Adrenal gland (tissue), 12 donors: Measurements from ENCODE around the gene FZD7. TPM values are rescaled to one million over a fixed set of nuclear protein-coding genes. Genes with fewer than 3 reads are reported as not detected.

Experiments used
- DNase-seq, 7 donors: peaks; one replicate each; pipeline ENCODE4 v3.0.0-alpha.2; 2019 to 2020
- H3K27ac ChIP-seq, 5 donors: fragments of 200-600 bp; sonication (generic) in 4 of 5; 1 replicate in 3 of 5; 2 replicates in 2 of 5; pipeline versions ENCODE4 v1.5.1 to v1.8.0; 2016 to 2020; ENCODE audit warnings: mild to moderate bottlenecking in 1 of 5
- H3K27me3 ChIP-seq: fragments of 200-600 bp; 2 replicates; pipeline ENCODE4 v1.8.0; 2021
- H3K36me3 ChIP-seq, 2 donors: fragments of 200-600 bp; replicated peaks in 1 of 2; 1 replicate in 1 of 2; 2 replicates in 1 of 2; pipeline versions ENCODE4 v1.5.1 to v1.8.0; 2018 to 2022
- H3K4me1 ChIP-seq, 2 donors: fragments of 200-600 bp; replicated peaks in 1 of 2; 1 replicate in 1 of 2; 2 replicates in 1 of 2; pipeline versions ENCODE4 v1.5.1 to v1.8.0; 2018 to 2021
- H3K4me3 ChIP-seq, 4 donors: fragments of 200-600 bp; sonication (generic) in 3 of 4; one replicate each; pipeline ENCODE4 v1.5.1; 2016 to 2018
- H3K9me3 ChIP-seq, 3 donors: fragments of 200-600 bp; sonication (generic) in 1 of 3; replicated peaks in 1 of 3; 1 replicate in 2 of 3; 2 replicates in 1 of 3; pipeline versions ENCODE4 v1.5.1 to v1.8.0; 2016 to 2021
- POLR2A ChIP-seq, 2 donors: fragments of 450-650 bp; IDR thresholded peaks; one replicate each; pipeline ENCODE4 v1.6.1; 2017; ENCODE audit warnings: antibody characterized with exemption in 2 of 2, mild to moderate bottlenecking in 2 of 2, moderate library complexity in 1 of 2
- WGBS, 4 donors: extraction: QIAGEN DNeasy Blood & Tissue Kit in 2 of 4; methylation state at CpG; one replicate each; pipeline versions ENCODE4 v1.1.5 to v1.1.7; 2013 to 2017; 5-methylcytosine and 5-hydroxymethylcytosine counted together
- intact Hi-C, 2 donors: fragments of 100-400 bp; cut with DNase I; formaldehyde crosslinking; loops; one replicate each; pipeline versions ENCODE4 v1.14.1 to v1.15.0; 2022 to 2023
- polyA plus RNA-seq, 3 donors: library from polyadenylated mRNA; stranded (reverse); fragments of 200-250 nt in 2 of 3; fragments of 350-450 nt in 1 of 3; fragmentation: Illumina TruSeq in 1 of 3; extraction: RNeasy Lipid Tissue Mini Kit (QIAGEN cat#74804) in 1 of 3; gene quantifications; one replicate each; pipeline ENCODE4 v1.2.3, GENCODE V29; 2013 to 2014
- total RNA-seq, 9 donors: library from RNA; depleted of rRNA in 4 of 9; stranded (reverse); fragments of >200 nt in 4 of 9; fragments of 120-200 nt in 1 of 9; fragmentation: NEBNext Ultra II Directional in 1 of 9; extraction: Animal tissue kit (Norgen Biotek cat#: 25700) in 1 of 9; gene quantifications; one replicate each; pipeline versions ENCODE4 v1.1.0 to v1.2.4, GENCODE V29; 2013 to 2023
- TF ChIP-seq, protein P1 (sequence below), 6 experiments: fragments of 450-650 bp in 4 of 6; fragments of 200-600 bp in 2 of 6; sonication (generic) in 1 of 6; IDR thresholded peaks; 1 replicate in 5 of 6; 2 replicates in 1 of 6; pipeline versions ENCODE4 v1.5.1 to v1.8.0; 2016 to 2021; ENCODE audit warnings: antibody characterized with exemption in 6 of 6, mild to moderate bottlenecking in 2 of 6, moderate library complexity in 1 of 6
- donor health status: healthy with polysubstance abuse.
- donor health status: Bipolar disorder and iron deficiency.
- donor health status: DM: yes; HTN: yes; CAD: no.
- donor health status: DM: no; HTN: no; CAD: no.
- donor health status: DM: no; HTN: no; CAD: no.
- donor health status: DM: yes; HTN: yes; CAD: no.

Gene FZD7
- total and polyA plus RNA-seq, 12 donors, result 1.2 to 7.1 (median 3.0) TPM

DNA sequence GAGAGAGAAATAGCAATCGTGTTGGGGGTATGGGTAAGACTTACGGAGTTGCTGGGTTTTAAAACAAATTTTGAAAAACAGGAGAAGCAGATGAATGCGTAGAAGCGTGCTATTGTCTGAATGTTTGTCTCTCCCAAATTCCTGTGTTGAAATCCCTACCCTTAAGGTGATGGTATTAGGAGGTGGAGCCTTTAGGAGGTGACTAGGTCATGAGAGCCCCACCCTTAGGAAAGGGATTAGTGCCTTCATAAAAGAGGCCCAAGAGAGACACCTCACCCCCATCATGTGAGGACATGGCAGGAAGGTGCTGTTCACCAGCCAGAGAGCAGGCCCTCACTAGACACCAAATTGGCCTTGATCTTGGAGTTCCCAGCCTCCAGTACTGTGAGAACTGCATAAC, 40.7 kb upstream of the FZD7 start:
- no peak for TF ChIP-seq POLR2A (IDR thresholded peaks at IDR 0.05)
- TF ChIP-seq, protein P1, sequence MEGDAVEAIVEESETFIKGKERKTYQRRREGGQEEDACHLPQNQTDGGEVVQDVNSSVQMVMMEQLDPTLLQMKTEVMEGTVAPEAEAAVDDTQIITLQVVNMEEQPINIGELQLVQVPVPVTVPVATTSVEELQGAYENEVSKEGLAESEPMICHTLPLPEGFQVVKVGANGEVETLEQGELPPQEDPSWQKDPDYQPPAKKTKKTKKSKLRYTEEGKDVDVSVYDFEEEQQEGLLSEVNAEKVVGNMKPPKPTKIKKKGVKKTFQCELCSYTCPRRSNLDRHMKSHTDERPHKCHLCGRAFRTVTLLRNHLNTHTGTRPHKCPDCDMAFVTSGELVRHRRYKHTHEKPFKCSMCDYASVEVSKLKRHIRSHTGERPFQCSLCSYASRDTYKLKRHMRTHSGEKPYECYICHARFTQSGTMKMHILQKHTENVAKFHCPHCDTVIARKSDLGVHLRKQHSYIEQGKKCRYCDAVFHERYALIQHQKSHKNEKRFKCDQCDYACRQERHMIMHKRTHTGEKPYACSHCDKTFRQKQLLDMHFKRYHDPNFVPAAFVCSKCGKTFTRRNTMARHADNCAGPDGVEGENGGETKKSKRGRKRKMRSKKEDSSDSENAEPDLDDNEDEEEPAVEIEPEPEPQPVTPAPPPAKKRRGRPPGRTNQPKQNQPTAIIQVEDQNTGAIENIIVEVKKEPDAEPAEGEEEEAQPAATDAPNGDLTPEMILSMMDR (IDR thresholded peaks at IDR 0.05), result no peak
- H3K27me3 ChIP-seq, result no peaks in the 10 kb centered on the region
- WGBS, 4 donors, result 84 to 98% (median 92%) methylated on average over 4 of the region's 4 CpGs
- H3K4me1 ChIP-seq, result no peaks in the 10 kb centered on the region
- H3K27ac ChIP-seq, result no peak overlapping the region
- no peaks in the 10 kb centered on the region for H3K36me3 ChIP-seq
- no peak overlapping the region for H3K4me3 ChIP-seq
- intact Hi-C loops, result no loop called here
- H3K9me3 ChIP-seq, result no peaks in the 10 kb centered on the region
- DNase-seq, result no peak

DNA sequence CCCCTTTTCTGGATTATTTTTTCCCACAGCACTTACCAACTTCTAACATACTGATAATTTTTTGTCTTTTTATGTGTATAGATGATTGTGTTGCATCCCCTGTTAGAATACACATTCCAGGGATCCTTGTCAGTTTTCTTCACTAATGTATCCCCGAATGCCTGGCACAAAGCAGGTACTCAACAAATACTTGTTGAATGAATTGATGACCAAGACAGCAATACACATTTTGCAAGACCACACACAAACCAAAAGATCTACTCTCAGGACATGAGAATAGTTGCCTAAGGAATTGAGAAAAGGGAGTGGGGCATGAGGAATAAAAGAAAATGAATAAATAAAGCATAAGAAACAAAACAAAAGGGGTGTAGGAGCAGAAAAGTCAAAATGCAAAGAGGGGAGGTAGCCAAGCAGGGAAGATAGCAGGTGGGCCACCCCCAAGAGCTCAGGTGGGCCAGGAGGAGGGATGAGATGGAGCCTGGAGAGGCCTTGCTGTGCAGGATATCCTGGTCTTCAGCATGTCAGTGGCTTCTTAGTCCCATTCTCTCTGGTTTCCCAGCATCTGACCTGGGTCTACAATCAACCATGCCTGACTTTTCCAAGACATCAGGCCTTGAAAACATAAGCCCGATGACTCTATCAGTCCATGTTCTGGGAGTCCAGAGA, 38.5 kb upstream of the FZD7 start:
- Histone ChIP-seq H3K36me3 (no peaks in the 10 kb centered on the region), H3K4me3 (no peak overlapping the region), H3K27me3 (no peaks in the 10 kb centered on the region), H3K27ac (no peak overlapping the region), H3K9me3 (no peaks in the 10 kb centered on the region), H3K4me1 (no peaks in the 10 kb centered on the region)
- TF ChIP-seq POLR2A (IDR thresholded peaks at IDR 0.05), result no peak
- TF ChIP-seq, protein P1 (IDR thresholded peaks at IDR 0.05), result no peak
- intact Hi-C loops, result no loop called here
- DNase-seq, result no peak
- WGBS, 4 donors, result 88 to 92% (median 90%) methylated on average over 2 of the region's 2 CpGs

DNA sequence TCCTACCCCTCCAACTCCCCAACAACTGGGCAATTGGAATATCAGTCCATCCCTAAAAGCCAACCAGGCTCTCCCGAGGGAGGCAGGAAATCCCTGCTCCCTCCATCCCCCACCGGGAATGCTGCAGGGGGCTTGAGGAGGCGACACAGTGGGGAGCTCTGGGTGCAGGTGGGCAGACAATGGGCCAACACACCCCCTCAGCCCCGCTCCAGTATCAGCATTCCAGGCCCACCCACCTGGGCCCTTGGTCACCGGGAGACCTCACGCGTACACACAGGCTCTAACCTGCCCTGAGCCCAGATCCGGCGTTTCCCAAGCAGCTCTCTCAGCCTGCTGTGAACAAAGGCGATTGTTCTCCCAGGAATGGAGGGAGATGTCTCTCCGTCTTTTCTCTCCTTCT, 37.6 kb upstream of the FZD7 start:
- H3K27me3 ChIP-seq, result no peaks in the 10 kb centered on the region
- H3K9me3 ChIP-seq, result no peaks in the 10 kb centered on the region
- intact Hi-C loops, result no loop called here
- WGBS, 4 donors, result 67 to 80% (median 73%) methylated on average over 7 to 11 of the region's 11 CpGs
- no peaks in the 10 kb centered on the region for H3K36me3 ChIP-seq
- TF ChIP-seq POLR2A (IDR thresholded peaks at IDR 0.05), result no peak
- TF ChIP-seq, protein P1 (IDR thresholded peaks at IDR 0.05), result no peak
- no peak overlapping the region for H3K4me3 ChIP-seq
- DNase-seq, result no peak
- H3K27ac ChIP-seq, result no peak overlapping the region
- H3K4me1 ChIP-seq, result no peaks in the 10 kb centered on the region

DNA sequence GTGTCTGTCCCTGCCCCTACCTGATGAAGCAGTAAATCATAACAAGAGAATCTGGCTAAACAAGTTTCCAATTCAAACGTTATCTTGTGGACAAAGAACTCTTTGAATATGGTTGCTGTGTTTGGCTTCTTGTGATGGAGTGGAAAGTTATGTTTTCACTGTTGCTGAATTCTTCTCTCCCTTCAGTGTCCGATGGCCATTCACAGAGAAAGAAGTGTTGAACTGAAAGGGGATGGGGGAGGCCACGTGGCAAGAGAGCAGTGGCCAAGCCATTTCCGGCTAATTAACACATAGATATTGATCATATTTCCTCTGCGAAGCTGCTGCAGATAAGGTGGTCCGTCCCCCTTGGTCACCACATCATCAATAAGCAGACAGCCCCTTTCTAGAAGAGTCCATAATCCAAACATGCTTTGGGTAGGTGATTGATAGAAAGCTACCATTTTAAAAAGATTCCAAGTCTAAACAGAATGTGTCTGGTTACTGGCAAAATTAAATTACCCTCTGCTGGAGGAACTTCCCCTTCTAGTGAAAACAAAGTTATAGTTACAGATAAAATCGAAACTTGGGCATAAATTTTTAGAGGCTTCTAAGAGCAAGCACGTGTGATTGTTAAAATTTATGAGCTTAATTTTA, 36.9 kb upstream of the FZD7 start:
- H3K27ac ChIP-seq, result no peak overlapping the region
- H3K9me3 ChIP-seq, result no peaks in the 10 kb centered on the region
- DNase-seq, result no peak
- no peaks in the 10 kb centered on the region for H3K27me3 ChIP-seq
- TF ChIP-seq, protein P1 (IDR thresholded peaks at IDR 0.05), result no peak
- no peak for TF ChIP-seq POLR2A (IDR thresholded peaks at IDR 0.05)
- intact Hi-C loops, result no loop called here
- H3K4me3 ChIP-seq, result no peak overlapping the region
- WGBS, 4 donors, result 51 to 70% (median 60%) methylated on average over 8 of the region's 8 CpGs
- no peaks in the 10 kb centered on the region for H3K36me3 ChIP-seq
- H3K4me1 ChIP-seq, result no peaks in the 10 kb centered on the region
